Measurements from ENCODE around the gene RADIL. TPM values are rescaled to one million over a fixed set of nuclear protein-coding genes. Genes with fewer than 3 reads are reported as not detected.

The RADIL gene
- total and polyA plus RNA-seq, 2 of the 13 experiments (the other 11 are each of a cell fraction or from before 2014, with no cell fraction given): 0.05 to 0.09 TPM

DNA sequence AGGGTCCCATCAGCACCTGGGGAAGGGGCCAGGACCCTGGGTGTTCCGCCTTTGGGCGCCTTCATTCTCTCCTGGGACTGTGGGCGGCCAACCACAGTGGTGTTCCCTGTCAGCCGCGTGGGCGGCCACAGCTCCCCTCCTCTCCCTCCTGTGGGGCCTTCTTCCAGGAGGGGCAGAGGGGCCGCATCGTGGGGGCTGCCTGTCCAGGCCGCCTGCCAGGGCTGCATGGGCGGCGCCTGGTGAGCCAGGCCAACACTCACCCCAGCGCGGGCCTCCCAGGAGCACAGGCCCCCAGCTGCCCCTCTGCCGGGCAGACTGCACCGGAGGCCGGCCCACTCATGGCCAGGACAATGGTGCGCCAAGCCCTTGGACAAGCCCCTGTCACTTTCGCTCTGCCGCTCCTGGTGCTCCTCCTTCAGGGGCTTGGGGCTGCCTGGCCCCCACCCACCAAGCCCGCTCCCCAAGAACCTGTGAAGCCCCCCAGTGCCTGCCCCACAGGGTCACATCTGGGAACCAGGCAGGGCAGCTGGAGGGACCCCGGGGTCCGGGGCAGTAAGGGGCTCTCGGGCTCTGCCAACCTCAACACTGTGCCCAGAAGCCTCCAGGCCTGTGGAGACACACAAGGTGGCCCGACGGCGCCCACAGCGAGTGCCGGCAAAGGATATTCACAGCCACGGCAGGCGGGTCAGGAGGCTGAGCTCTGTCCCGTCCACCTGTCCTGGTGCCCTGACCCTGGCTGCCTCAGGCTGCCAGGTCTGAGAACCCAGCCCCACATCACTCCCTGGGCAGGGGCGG is 65.3 kb downstream of the RADIL start:
- DNase-seq (ENCODE audit: low spot score) (no peak), FAIRE-seq (no peak), ATAC-seq (no peak)
- H3K9ac ChIP-seq (ENCODE audit: insufficient read depth, low read depth, low read length): no peak overlapping the region
- H4K20me1 ChIP-seq (ENCODE audit: insufficient read depth, low read length): no peaks in the 10 kb centered on the region
- ChIA-PET CTCF (ENCODE audit: low intra/inter-chr PET ratio, low total read pairs) (no interaction called here), POLR2A (no interaction called here)
- 55% methylated on average over 9 of the region's 32 CpGs for whole genome bisulfite sequencing (ENCODE audit: low lambda C conversion rate)
- no peaks in the 10 kb centered on the region for H3K79me2 ChIP-seq (ENCODE audit: insufficient read depth, low read length)
- H3K4me2 ChIP-seq (ENCODE audit: low read depth, low read length): no peak overlapping the region
- in situ Hi-C loops (cut with HindIII; ENCODE audit: extremely low pct_ligation_motif_present, low pct_unique_long_range_greater_than_20kb): no loop called here
- H3K27me3 ChIP-seq (ENCODE audit: control insufficient read depth in 1 of 2, insufficient read depth in 2 of 2, low read length in 2 of 2): peaks cover 11 to 74% of the 10 kb centered on the region in 2 experiments
- TF ChIP-seq NCOA2 (CRISPR knock-in tag; IDR thresholded peaks at IDR 0.05) (no peak), EP300 (IDR thresholded peaks at IDR 0.05; ENCODE audit: low read depth in 2 of 2, low read length in 2 of 2) (no peak), EP300 (CRISPR knock-in tag; IDR thresholded peaks at IDR 0.05; ENCODE audit: borderline replicate concordance) (no peak), ZNF780A (CRISPR knock-in tag; IDR thresholded peaks at IDR 0.05) (no peak), RBAK (CRISPR knock-in tag; IDR thresholded peaks at IDR 0.05) (no peak), MAZ (IDR thresholded peaks at IDR 0.05; ENCODE audit: borderline replicate concordance, low read depth, low read length) (no peak), MAZ (CRISPR knock-in tag; IDR thresholded peaks at IDR 0.05; ENCODE audit: low read depth) (no peak), MEIS1 (CRISPR knock-in tag; IDR thresholded peaks at IDR 0.05; ENCODE audit: borderline replicate concordance) (no peak), MAFK (conservative IDR thresholded peaks at IDR 0.05 in 1 of 2, IDR thresholded peaks at IDR 0.05 in 1 of 2; ENCODE audit: low read length in 2 of 2) (no peak), ATF7 (IDR thresholded peaks at IDR 0.05) (no peak), ATF7 (CRISPR knock-in tag; IDR thresholded peaks at IDR 0.05) (no peak), NCOA1 (CRISPR knock-in tag; IDR thresholded peaks at IDR 0.05) (no peak), GATA4 (IDR thresholded peaks at IDR 0.05; ENCODE audit: borderline replicate concordance, low read depth) (no peak)
- TF ChIP-seq, protein P1, sequence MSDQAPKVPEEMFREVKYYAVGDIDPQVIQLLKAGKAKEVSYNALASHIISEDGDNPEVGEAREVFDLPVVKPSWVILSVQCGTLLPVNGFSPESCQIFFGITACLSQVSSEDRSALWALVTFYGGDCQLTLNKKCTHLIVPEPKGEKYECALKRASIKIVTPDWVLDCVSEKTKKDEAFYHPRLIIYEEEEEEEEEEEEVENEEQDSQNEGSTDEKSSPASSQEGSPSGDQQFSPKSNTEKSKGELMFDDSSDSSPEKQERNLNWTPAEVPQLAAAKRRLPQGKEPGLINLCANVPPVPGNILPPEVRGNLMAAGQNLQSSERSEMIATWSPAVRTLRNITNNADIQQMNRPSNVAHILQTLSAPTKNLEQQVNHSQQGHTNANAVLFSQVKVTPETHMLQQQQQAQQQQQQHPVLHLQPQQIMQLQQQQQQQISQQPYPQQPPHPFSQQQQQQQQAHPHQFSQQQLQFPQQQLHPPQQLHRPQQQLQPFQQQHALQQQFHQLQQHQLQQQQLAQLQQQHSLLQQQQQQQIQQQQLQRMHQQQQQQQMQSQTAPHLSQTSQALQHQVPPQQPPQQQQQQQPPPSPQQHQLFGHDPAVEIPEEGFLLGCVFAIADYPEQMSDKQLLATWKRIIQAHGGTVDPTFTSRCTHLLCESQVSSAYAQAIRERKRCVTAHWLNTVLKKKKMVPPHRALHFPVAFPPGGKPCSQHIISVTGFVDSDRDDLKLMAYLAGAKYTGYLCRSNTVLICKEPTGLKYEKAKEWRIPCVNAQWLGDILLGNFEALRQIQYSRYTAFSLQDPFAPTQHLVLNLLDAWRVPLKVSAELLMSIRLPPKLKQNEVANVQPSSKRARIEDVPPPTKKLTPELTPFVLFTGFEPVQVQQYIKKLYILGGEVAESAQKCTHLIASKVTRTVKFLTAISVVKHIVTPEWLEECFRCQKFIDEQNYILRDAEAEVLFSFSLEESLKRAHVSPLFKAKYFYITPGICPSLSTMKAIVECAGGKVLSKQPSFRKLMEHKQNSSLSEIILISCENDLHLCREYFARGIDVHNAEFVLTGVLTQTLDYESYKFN (CRISPR knock-in tag; conservative IDR thresholded peaks at IDR 0.05): no peak
- TF ChIP-seq, protein P2, sequence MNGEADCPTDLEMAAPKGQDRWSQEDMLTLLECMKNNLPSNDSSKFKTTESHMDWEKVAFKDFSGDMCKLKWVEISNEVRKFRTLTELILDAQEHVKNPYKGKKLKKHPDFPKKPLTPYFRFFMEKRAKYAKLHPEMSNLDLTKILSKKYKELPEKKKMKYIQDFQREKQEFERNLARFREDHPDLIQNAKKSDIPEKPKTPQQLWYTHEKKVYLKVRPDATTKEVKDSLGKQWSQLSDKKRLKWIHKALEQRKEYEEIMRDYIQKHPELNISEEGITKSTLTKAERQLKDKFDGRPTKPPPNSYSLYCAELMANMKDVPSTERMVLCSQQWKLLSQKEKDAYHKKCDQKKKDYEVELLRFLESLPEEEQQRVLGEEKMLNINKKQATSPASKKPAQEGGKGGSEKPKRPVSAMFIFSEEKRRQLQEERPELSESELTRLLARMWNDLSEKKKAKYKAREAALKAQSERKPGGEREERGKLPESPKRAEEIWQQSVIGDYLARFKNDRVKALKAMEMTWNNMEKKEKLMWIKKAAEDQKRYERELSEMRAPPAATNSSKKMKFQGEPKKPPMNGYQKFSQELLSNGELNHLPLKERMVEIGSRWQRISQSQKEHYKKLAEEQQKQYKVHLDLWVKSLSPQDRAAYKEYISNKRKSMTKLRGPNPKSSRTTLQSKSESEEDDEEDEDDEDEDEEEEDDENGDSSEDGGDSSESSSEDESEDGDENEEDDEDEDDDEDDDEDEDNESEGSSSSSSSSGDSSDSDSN (CRISPR knock-in tag; IDR thresholded peaks at IDR 0.05): no peak
- no peaks in the 10 kb centered on the region for H3K9me3 ChIP-seq (ENCODE audit: low read length)
- no peaks in the 10 kb centered on the region for H3K36me3 ChIP-seq (replicated peaks in 1 of 2; ENCODE audit: control insufficient read depth in 1 of 2, insufficient read depth in 2 of 2, low read length in 2 of 2)
- intact Hi-C loops (cut with micrococcal nuclease; ENCODE audit: unreplicated experiment): no loop called here
- H3K27ac ChIP-seq (ENCODE audit: extremely low read length, insufficient read depth, low read length): no peak overlapping the region
- peaks cover 7% of the 10 kb centered on the region; the same call in 1 of the 2 replicates for H3K4me1 ChIP-seq (ENCODE audit: insufficient read depth, low read length)
- BruUV-seq (replicated peaks): no TSS peak
- H2AFZ ChIP-seq (ENCODE audit: low read length): no peak overlapping the region
- H3K4me3 ChIP-seq (replicated peaks in 1 of 3; ENCODE audit: insufficient read depth in 1 of 3, low read depth in 2 of 3, low read length in 3 of 3): no peak overlapping the region
